HG03571 (cell line): Measurements from ENCODE around the gene CLCN4.

ENCODE experiments used
- ATAC-seq: cut with Tn5 transposase; IDR thresholded peaks from one replicate; pipeline ENCODE4 v1.9.1; 2021; ENCODE audit not compliant: unreplicated experiment

Gene CLCN4

GRCh38 chrX:10129229-10129628 is 27.5 kb upstream of the CLCN4 start:
- ATAC-seq = no peak

GRCh38 chrX:10130354-10130753 is 26.4 kb upstream of the CLCN4 start:
- ATAC-seq = no peak

- no peak for ATAC-seq
Observed at GRCh38 chrX:10133980-10134676, 22.6 kb upstream of the CLCN4 start.

GRCh38 chrX:10134921-10135320 is 21.9 kb upstream of the CLCN4 start:
- ATAC-seq = no peak

- no peak for ATAC-seq
Observed at GRCh38 chrX:10135561-10136399, 21.0 kb upstream of the CLCN4 start.

GRCh38 chrX:10138726-10139125 is 18.0 kb upstream of the CLCN4 start:
- ATAC-seq = no peak

- ATAC-seq = no peak
Observed at GRCh38 chrX:10140264-10140663, 16.5 kb upstream of the CLCN4 start.

- ATAC-seq = no peak
Observed at GRCh38 chrX:10142041-10142599, 14.7 kb upstream of the CLCN4 start.

- ATAC-seq = no peak
Observed at GRCh38 chrX:10143071-10143983, 13.4 kb upstream of the CLCN4 start.

- no peak for ATAC-seq
Observed at GRCh38 chrX:10146346-10146745, 10.4 kb upstream of the CLCN4 start.

- no peak for ATAC-seq
Observed at GRCh38 chrX:10152086-10152485, 4.7 kb upstream of the CLCN4 start.

- ATAC-seq = no peak
Observed at GRCh38 chrX:10155137-10155536, 1.6 kb upstream of the CLCN4 start.

- no peak for ATAC-seq
Observed at GRCh38 chrX:10157032-10157341, 212 bp downstream of the CLCN4 start.

GRCh38 chrX:10157543-10157942 is 768 bp downstream of the CLCN4 start:
- ATAC-seq = no peak

GRCh38 chrX:10158279-10159144 is 1.7 kb downstream of the CLCN4 start:
- ATAC-seq = peak; percentile 62

GRCh38 chrX:10159145-10159468 is 2.3 kb downstream of the CLCN4 start:
- no peak for ATAC-seq

GRCh38 chrX:10160211-10160610 is 3.4 kb downstream of the CLCN4 start:
- no peak for ATAC-seq

GRCh38 chrX:10163031-10163430 is 6.3 kb downstream of the CLCN4 start:
- no peak for ATAC-seq

GRCh38 chrX:10164879-10165278 is 8.1 kb downstream of the CLCN4 start:
- ATAC-seq = no peak

- peak; percentile 4 for ATAC-seq
Observed at GRCh38 chrX:10165580-10166247, 8.9 kb downstream of the CLCN4 start.
